Ascending aorta (tissue), 2 donors: ENCODE results near the gene EREG. TPM values are rescaled to one million over a fixed set of nuclear protein-coding genes. Genes with fewer than 3 reads are reported as not detected.

Experiments
- DNase-seq, 2 donors: peaks; one replicate each; pipeline ENCODE4 v3.0.0-alpha.2; 2019; ENCODE audit warnings: low spot score in 2 of 2
- H3K27ac ChIP-seq, 2 donors: fragments of 200-600 bp; sonication (generic); one replicate each; pipeline ENCODE4 v1.5.1; 2016 to 2017; ENCODE audit warnings: mild to moderate bottlenecking in 1 of 2
- H3K27me3 ChIP-seq: fragments of 200-600 bp; sonication (generic); one replicate; pipeline ENCODE4 v1.5.1; 2017
- H3K36me3 ChIP-seq, 2 donors: fragments of 200-600 bp; sonication (generic); one replicate each; pipeline ENCODE4 v1.5.1; 2016
- H3K4me1 ChIP-seq, 2 donors: fragments of 200-600 bp; sonication (generic); one replicate each; pipeline ENCODE4 v1.5.1; 2016 to 2017; ENCODE audit warnings: mild to moderate bottlenecking in 1 of 2
- H3K4me3 ChIP-seq, 2 donors: fragments of 200-600 bp; sonication (generic); one replicate each; pipeline ENCODE4 v1.5.1; 2016 to 2017; ENCODE audit warnings: mild to moderate bottlenecking in 1 of 2
- H3K9me3 ChIP-seq, 2 donors: fragments of 200-600 bp; sonication (generic); one replicate each; pipeline ENCODE4 v1.5.1; 2016
- intact Hi-C: fragments of 100-400 bp; cut with DNase I; formaldehyde crosslinking; loops from one replicate; pipeline ENCODE4 v1.15.1; 2023
- total RNA-seq: library from RNA; depleted of rRNA; stranded (reverse); fragments of >200 nt; gene quantifications from one replicate; pipeline ENCODE4 v1.1.0, GENCODE V29; 2016
- TF ChIP-seq, protein P1 (sequence below), 3 experiments: fragments of 200-600 bp in 2 of 3; fragments of 450-650 bp in 1 of 3; sonication (generic) in 2 of 3; IDR thresholded peaks; one replicate each; pipeline ENCODE4 v1.5.1; 2016 to 2019; ENCODE audit warnings: antibody characterized with exemption in 3 of 3, mild to moderate bottlenecking in 1 of 3, moderate library complexity in 1 of 3

The EREG gene
- total RNA-seq, 1 donor from 2014 or later, result not detected

- intact Hi-C loops, result loop anchor here (2.0 kb wide), 2 partner anchors 155 to 293 kb away; no protein-coding TSS in a partner anchor
- H3K36me3 ChIP-seq, result no peaks in the 10 kb centered on the region
- DNase-seq, result no peak
- no peaks in the 10 kb centered on the region for H3K4me1 ChIP-seq
- H3K27ac ChIP-seq, result no peak overlapping the region
- no peaks in the 10 kb centered on the region for H3K9me3 ChIP-seq
- TF ChIP-seq, protein P1, sequence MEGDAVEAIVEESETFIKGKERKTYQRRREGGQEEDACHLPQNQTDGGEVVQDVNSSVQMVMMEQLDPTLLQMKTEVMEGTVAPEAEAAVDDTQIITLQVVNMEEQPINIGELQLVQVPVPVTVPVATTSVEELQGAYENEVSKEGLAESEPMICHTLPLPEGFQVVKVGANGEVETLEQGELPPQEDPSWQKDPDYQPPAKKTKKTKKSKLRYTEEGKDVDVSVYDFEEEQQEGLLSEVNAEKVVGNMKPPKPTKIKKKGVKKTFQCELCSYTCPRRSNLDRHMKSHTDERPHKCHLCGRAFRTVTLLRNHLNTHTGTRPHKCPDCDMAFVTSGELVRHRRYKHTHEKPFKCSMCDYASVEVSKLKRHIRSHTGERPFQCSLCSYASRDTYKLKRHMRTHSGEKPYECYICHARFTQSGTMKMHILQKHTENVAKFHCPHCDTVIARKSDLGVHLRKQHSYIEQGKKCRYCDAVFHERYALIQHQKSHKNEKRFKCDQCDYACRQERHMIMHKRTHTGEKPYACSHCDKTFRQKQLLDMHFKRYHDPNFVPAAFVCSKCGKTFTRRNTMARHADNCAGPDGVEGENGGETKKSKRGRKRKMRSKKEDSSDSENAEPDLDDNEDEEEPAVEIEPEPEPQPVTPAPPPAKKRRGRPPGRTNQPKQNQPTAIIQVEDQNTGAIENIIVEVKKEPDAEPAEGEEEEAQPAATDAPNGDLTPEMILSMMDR (IDR thresholded peaks at IDR 0.05), result no peak
- H3K27me3 ChIP-seq, result no peaks in the 10 kb centered on the region
- H3K4me3 ChIP-seq, result no peak overlapping the region
Observed at GRCh38 chr4:74377714-74378113, 12.8 kb downstream of the EREG start.

- H3K4me3 ChIP-seq, result no peak overlapping the region
- H3K27ac ChIP-seq, result no peak overlapping the region
- no peaks in the 10 kb centered on the region for H3K27me3 ChIP-seq
- DNase-seq, result no peak
- intact Hi-C loops, result no loop called here
- no peaks in the 10 kb centered on the region for H3K4me1 ChIP-seq
- TF ChIP-seq, protein P1 (IDR thresholded peaks at IDR 0.05), result no peak
- no peaks in the 10 kb centered on the region for H3K9me3 ChIP-seq
- no peaks in the 10 kb centered on the region for H3K36me3 ChIP-seq
Observed at GRCh38 chr4:74378573-74378972, 13.6 kb downstream of the EREG start.

- Histone ChIP-seq H3K4me3 (no peak overlapping the region), H3K36me3 (no peaks in the 10 kb centered on the region), H3K27ac (no peak overlapping the region), H3K27me3 (no peaks in the 10 kb centered on the region), H3K4me1 (no peaks in the 10 kb centered on the region), H3K9me3 (no peaks in the 10 kb centered on the region)
- DNase-seq, result no peak
- intact Hi-C loops, result no loop called here
- TF ChIP-seq, protein P1 (IDR thresholded peaks at IDR 0.05), result no peak
Observed at GRCh38 chr4:74379912-74380311, 15.0 kb downstream of the EREG start.

GRCh38 chr4:74385386-74385785, 20.4 kb downstream of the EREG start:
- no peaks in the 10 kb centered on the region for H3K27me3 ChIP-seq
- TF ChIP-seq, protein P1 (IDR thresholded peaks at IDR 0.05), result no peak
- no peaks in the 10 kb centered on the region for H3K9me3 ChIP-seq
- no peak overlapping the region for H3K27ac ChIP-seq
- no peak overlapping the region for H3K4me3 ChIP-seq
- DNase-seq, result no peak
- H3K4me1 ChIP-seq, result no peaks in the 10 kb centered on the region
- intact Hi-C loops, result no loop called here
- H3K36me3 ChIP-seq, result no peaks in the 10 kb centered on the region

GRCh38 chr4:74386159-74386558, 21.2 kb downstream of the EREG start:
- Histone ChIP-seq H3K27me3 (no peaks in the 10 kb centered on the region), H3K4me3 (no peak overlapping the region), H3K4me1 (no peaks in the 10 kb centered on the region), H3K36me3 (no peaks in the 10 kb centered on the region), H3K27ac (no peak overlapping the region), H3K9me3 (no peaks in the 10 kb centered on the region)
- TF ChIP-seq, protein P1 (IDR thresholded peaks at IDR 0.05), result no peak
- intact Hi-C loops, result no loop called here
- DNase-seq, result no peak

GRCh38 chr4:74387790-74388189, 22.8 kb downstream of the EREG start:
- TF ChIP-seq, protein P1 (IDR thresholded peaks at IDR 0.05), result no peak
- H3K27ac ChIP-seq, result no peak overlapping the region
- DNase-seq, result no peak
- no peaks in the 10 kb centered on the region for H3K27me3 ChIP-seq
- intact Hi-C loops, result no loop called here
- no peak overlapping the region for H3K4me3 ChIP-seq
- no peaks in the 10 kb centered on the region for H3K9me3 ChIP-seq
- H3K4me1 ChIP-seq, result no peaks in the 10 kb centered on the region
- H3K36me3 ChIP-seq, result no peaks in the 10 kb centered on the region
